Measurements from ENCODE around the gene MYLK2.

The MYLK2 gene

GRCh38 chr20:31830406-31830981, 11.3 kb downstream of the MYLK2 start:
- TF ChIP-seq CTCF (IDR thresholded peaks at IDR 0.05; ENCODE audit: low read depth, low read length), result no peak
- no peak overlapping the region for H3K4me3 ChIP-seq (ENCODE audit: low read depth, low read length)

- no peak overlapping the region for H3K4me3 ChIP-seq (ENCODE audit: low read depth, low read length)
- no peak for TF ChIP-seq CTCF (IDR thresholded peaks at IDR 0.05; ENCODE audit: low read depth, low read length)
Observed at GRCh38 chr20:31831211-31831610, 12.1 kb downstream of the MYLK2 start.

- TF ChIP-seq CTCF (IDR thresholded peaks at IDR 0.05; ENCODE audit: low read depth, low read length), result no peak
- no peak overlapping the region for H3K4me3 ChIP-seq (ENCODE audit: low read depth, low read length)
Observed at GRCh38 chr20:31831771-31832306, 12.7 kb downstream of the MYLK2 start.

- peak; percentile 87 for TF ChIP-seq CTCF (IDR thresholded peaks at IDR 0.05; ENCODE audit: low read depth, low read length)
Observed at GRCh38 chr20:31833130-31833930, 14.2 kb downstream of the MYLK2 start.

GRCh38 chr20:31833931-31834521, 14.9 kb downstream of the MYLK2 start:
- no peak for TF ChIP-seq CTCF (IDR thresholded peaks at IDR 0.05; ENCODE audit: low read depth, low read length)
- H3K4me3 ChIP-seq (ENCODE audit: low read depth, low read length), result no peak overlapping the region

More at GRCh38 chr20:31833130-31833930, 14.2 kb downstream of the MYLK2 start:
- no peak overlapping the region for H3K4me3 ChIP-seq (ENCODE audit: low read depth, low read length)

GRCh38 chr20:31835554-31835953, 16.4 kb downstream of the MYLK2 start:
- no peak overlapping the region for H3K4me3 ChIP-seq (ENCODE audit: low read depth, low read length)
- TF ChIP-seq CTCF (IDR thresholded peaks at IDR 0.05; ENCODE audit: low read depth, low read length), result no peak

All from WI38 (cell line).